GM23338 (cell line): ENCODE measurements around the gene MCM7. TPM values are rescaled to one million over a fixed set of nuclear protein-coding genes. Genes with fewer than 3 reads are reported as not detected.

Source experiments
- ATAC-seq: fragments of 200-7000 bp; cut with Tn5 transposase; 3 replicates; pipeline ENCODE4 v1.9.1; 2020
- DNase-seq: peaks from one replicate; pipeline ENCODE4 v3.0.0-alpha.2; 2015; ENCODE audit warnings: low spot score
- H2AFZ ChIP-seq: fragments of 200-600 bp; sonication (generic); 2 replicates; pipeline ENCODE4 v1.8.0; 2016; ENCODE audit warnings: antibody characterized with exemption, mild to moderate bottlenecking, moderate library complexity
- H3F3A ChIP-seq: fragments of 200-600 bp; sonication (generic); replicated peaks from 2 replicates; pipeline ENCODE4 v1.8.0; 2017; ENCODE audit warnings: antibody characterized with exemption, mixed run types, low read depth
- H3K27ac ChIP-seq: fragments of 200-600 bp; sonication (generic); 2 replicates; pipeline ENCODE4 v1.6.1; 2016; ENCODE audit warnings: low read depth
- H3K27me3 ChIP-seq: fragments of 200-600 bp; sonication (generic); 2 replicates; pipeline ENCODE4 v1.8.0; 2016; ENCODE audit warnings: mild to moderate bottlenecking, mixed run types, moderate library complexity; ENCODE audit not compliant: insufficient read depth
- H3K36me3 ChIP-seq: fragments of 200-600 bp; sonication (generic); 2 replicates; pipeline ENCODE4 v1.8.0; 2016; ENCODE audit warnings: mild to moderate bottlenecking; ENCODE audit not compliant: insufficient read depth
- H3K4me1 ChIP-seq: fragments of 200-600 bp; sonication (generic); 2 replicates; pipeline ENCODE4 v1.8.0; 2016; ENCODE audit warnings: mild to moderate bottlenecking, moderate library complexity; ENCODE audit not compliant: insufficient read depth
- H3K4me2 ChIP-seq: fragments of 200-600 bp; sonication (generic); 2 replicates; pipeline ENCODE4 v1.7.1; 2017; ENCODE audit warnings: mixed run types
- H3K4me3 ChIP-seq: fragments of 200-600 bp; sonication (generic); 2 replicates; pipeline ENCODE4 v1.6.1; 2016; ENCODE audit warnings: mixed run types
- H3K79me2 ChIP-seq: fragments of 200-600 bp; sonication (generic); replicated peaks from 2 replicates; pipeline ENCODE4 v1.8.0; 2017; ENCODE audit warnings: mild to moderate bottlenecking; ENCODE audit not compliant: insufficient read depth
- H3K9me2 ChIP-seq: fragments of 200-600 bp; sonication (generic); 2 replicates; pipeline ENCODE4 v1.8.0; 2017; ENCODE audit not compliant: insufficient read depth
- H4K20me1 ChIP-seq: fragments of 200-600 bp; sonication (generic); replicated peaks from 2 replicates; pipeline ENCODE4 v1.8.0; 2017; ENCODE audit warnings: mild to moderate bottlenecking; ENCODE audit not compliant: insufficient read depth
- H3K27ac Mint-ChIP-seq: 2 replicates; pipeline ENCODE4 v1.8.0; 2020; ENCODE audit warnings: inconsistent platforms, mild to moderate bottlenecking, moderate library complexity, mixed read lengths
- H3K27me3 Mint-ChIP-seq: 3 replicates; pipeline ENCODE4 v1.8.0; 2022; ENCODE audit warnings: low read depth, mild to moderate bottlenecking, moderate library complexity, mixed read lengths, inconsistent platforms; ENCODE audit not compliant: insufficient read depth, poor library complexity
- H3K36me3 Mint-ChIP-seq: 3 replicates; pipeline ENCODE4 v1.8.0; 2021; ENCODE audit warnings: low read depth, mild to moderate bottlenecking, inconsistent platforms, moderate library complexity, mixed read lengths
- H3K4me1 Mint-ChIP-seq: 3 replicates; pipeline ENCODE4 v1.8.0; 2020; ENCODE audit warnings: mild to moderate bottlenecking, inconsistent platforms, mixed read lengths
- H3K4me3 Mint-ChIP-seq: 3 replicates; pipeline ENCODE4 v1.8.0; 2021; ENCODE audit warnings: moderate library complexity, mild to moderate bottlenecking, inconsistent platforms, mixed read lengths
- H3K9me3 Mint-ChIP-seq: 3 replicates; pipeline ENCODE4 v1.8.0; 2020; ENCODE audit warnings: moderate library complexity, mild to moderate bottlenecking, inconsistent platforms, mixed read lengths
- CREB1 ChIP-seq: fragments of 250-450 bp; sonication (Bioruptor Pico); IDR thresholded peaks from 2 replicates; pipeline ENCODE4 v1.5.0; 2020; ENCODE audit warnings: low read depth, mild to moderate bottlenecking, moderate library complexity
- EZH2 ChIP-seq: fragments of 200-600 bp; sonication (generic); IDR thresholded peaks from one replicate; pipeline ENCODE4 v1.8.0; 2017; ENCODE audit warnings: antibody characterized with exemption, mild to moderate bottlenecking, low read depth; ENCODE audit not compliant: unreplicated experiment
- JUNB ChIP-seq: IDR thresholded peaks from one replicate; pipeline ENCODE4 v1.6.1; 2016; ENCODE audit warnings: antibody characterized with exemption; ENCODE audit not compliant: unreplicated experiment
- STAT1 ChIP-seq: IDR thresholded peaks from one replicate; pipeline ENCODE4 v1.6.1; 2016; ENCODE audit warnings: antibody characterized with exemption; ENCODE audit not compliant: unreplicated experiment
- ZNF114 ChIP-seq: fragments of 250-450 bp; sonication (Bioruptor Pico); IDR thresholded peaks from 2 replicates; pipeline ENCODE4 v1.5.0; 2020; ENCODE audit warnings: mild to moderate bottlenecking, moderate library complexity
- ZNF331 ChIP-seq: fragments of 250-450 bp; sonication (Bioruptor Pico); IDR thresholded peaks from 2 replicates; pipeline ENCODE4 v1.5.0; 2020; ENCODE audit warnings: low read depth, mild to moderate bottlenecking, moderate library complexity
- polyA plus RNA-seq: library from polyadenylated mRNA; unstranded; fragments of >200 nt; fragmentation: Nextera tagmentation; extraction: Ambion mirVana; gene quantifications from 2 replicates; pipeline ENCODE4 v1.2.1, GENCODE V29; 2016
- total RNA-seq: library from RNA; depleted of rRNA; stranded (reverse); fragments of >200 nt; shearing (Covaris generic); gene quantifications from 2 replicates; pipeline ENCODE4 v1.2.3, GENCODE V29; 2014
- TF ChIP-seq, protein P1 (sequence below): IDR thresholded peaks from 2 replicates; pipeline ENCODE4 v1.6.1; 2016; ENCODE audit warnings: antibody characterized with exemption
- TF ChIP-seq, protein P2 (sequence below): IDR thresholded peaks from one replicate; pipeline ENCODE4 v1.6.1; 2018; ENCODE audit warnings: antibody characterized with exemption; ENCODE audit not compliant: unreplicated experiment
- TF ChIP-seq, protein P3 (sequence below): fragments of 250-450 bp; sonication (Bioruptor Pico); IDR thresholded peaks from 2 replicates; pipeline ENCODE4 v1.5.0; 2020; ENCODE audit warnings: mild to moderate bottlenecking, moderate library complexity

The MCM7 gene
- total and polyA plus RNA-seq, 2 experiments from 2014 or later, result 140 to 285 TPM

DNA sequence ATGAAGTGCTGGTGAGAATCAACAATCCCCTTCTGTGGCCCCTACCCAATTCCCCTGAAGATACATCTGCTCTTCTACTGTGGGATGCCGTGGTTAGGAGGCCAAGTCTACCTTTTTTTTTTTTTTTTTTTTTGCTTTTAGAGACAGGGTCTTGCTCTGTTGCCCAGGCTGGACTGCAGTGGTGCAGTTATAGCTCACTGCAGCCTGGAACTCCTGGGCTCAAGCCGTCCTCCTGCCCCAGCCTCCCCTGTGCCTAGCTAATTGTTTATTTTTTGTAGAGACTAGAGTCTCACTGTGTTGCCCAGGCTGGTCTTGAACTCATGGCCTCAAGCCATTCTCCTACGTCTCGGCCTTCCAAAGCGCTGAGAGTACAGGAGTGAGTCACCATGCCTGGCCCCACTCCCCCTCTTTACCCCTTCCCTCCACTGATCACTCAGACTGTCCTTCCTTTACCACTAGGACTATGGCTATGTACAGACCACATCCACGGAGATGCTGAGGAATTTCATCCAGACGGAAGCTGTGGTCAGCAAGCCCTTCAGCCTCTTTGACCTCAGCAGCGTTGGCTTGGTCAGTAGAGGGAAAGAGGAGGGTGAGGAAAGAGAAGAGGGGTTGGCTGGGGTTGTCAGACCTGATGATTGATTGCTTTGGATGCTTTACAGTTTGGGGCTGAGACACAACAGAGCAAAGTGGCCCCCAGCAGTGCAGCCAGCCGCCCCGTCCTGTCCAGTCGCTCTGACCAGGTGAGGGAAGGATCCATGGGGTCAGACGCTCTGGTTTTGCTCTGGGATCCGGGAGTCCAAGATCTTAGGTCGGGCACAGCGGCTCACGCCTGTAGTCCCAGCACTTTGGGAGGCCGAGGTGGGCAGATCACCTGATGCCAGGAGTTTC is 2.0 kb upstream of the MCM7 start:
- Histone ChIP-seq H3K4me2 (no peak overlapping the region), H3K4me3 (peak overlapping the region; percentile 100; the same call in 1 of the 2 replicates), H3K9me2 (no peaks in the 10 kb centered on the region), H3K4me1 (peaks cover 13% of the 10 kb centered on the region), H3K79me2 (peaks cover 37% of the 10 kb centered on the region), H2AFZ (no peak overlapping the region), H3F3A (peaks cover 28% of the 10 kb centered on the region), H4K20me1 (peaks cover 16% of the 10 kb centered on the region), H3K27me3 (no peaks in the 10 kb centered on the region), H3K27ac (no peak overlapping the region), H3K36me3 (peaks cover 23% of the 10 kb centered on the region)
- TF ChIP-seq STAT1 (no peak), JUNB (no peak), EZH2 (no peak), CREB1 (CRISPR knock-in tag) (no peak), ZNF114 (CRISPR knock-in tag) (no peak)
- TF ChIP-seq, protein P1, sequence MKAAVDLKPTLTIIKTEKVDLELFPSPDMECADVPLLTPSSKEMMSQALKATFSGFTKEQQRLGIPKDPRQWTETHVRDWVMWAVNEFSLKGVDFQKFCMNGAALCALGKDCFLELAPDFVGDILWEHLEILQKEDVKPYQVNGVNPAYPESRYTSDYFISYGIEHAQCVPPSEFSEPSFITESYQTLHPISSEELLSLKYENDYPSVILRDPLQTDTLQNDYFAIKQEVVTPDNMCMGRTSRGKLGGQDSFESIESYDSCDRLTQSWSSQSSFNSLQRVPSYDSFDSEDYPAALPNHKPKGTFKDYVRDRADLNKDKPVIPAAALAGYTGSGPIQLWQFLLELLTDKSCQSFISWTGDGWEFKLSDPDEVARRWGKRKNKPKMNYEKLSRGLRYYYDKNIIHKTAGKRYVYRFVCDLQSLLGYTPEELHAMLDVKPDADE, result no peak
- TF ChIP-seq, protein P2, sequence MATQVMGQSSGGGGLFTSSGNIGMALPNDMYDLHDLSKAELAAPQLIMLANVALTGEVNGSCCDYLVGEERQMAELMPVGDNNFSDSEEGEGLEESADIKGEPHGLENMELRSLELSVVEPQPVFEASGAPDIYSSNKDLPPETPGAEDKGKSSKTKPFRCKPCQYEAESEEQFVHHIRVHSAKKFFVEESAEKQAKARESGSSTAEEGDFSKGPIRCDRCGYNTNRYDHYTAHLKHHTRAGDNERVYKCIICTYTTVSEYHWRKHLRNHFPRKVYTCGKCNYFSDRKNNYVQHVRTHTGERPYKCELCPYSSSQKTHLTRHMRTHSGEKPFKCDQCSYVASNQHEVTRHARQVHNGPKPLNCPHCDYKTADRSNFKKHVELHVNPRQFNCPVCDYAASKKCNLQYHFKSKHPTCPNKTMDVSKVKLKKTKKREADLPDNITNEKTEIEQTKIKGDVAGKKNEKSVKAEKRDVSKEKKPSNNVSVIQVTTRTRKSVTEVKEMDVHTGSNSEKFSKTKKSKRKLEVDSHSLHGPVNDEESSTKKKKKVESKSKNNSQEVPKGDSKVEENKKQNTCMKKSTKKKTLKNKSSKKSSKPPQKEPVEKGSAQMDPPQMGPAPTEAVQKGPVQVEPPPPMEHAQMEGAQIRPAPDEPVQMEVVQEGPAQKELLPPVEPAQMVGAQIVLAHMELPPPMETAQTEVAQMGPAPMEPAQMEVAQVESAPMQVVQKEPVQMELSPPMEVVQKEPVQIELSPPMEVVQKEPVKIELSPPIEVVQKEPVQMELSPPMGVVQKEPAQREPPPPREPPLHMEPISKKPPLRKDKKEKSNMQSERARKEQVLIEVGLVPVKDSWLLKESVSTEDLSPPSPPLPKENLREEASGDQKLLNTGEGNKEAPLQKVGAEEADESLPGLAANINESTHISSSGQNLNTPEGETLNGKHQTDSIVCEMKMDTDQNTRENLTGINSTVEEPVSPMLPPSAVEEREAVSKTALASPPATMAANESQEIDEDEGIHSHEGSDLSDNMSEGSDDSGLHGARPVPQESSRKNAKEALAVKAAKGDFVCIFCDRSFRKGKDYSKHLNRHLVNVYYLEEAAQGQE, result no peak
- Mint-ChIP-seq H3K4me1 (peaks cover 27% of the 10 kb centered on the region), H3K36me3 (peaks cover 72% of the 10 kb centered on the region), H3K4me3 (peak overlapping the region; percentile 95), H3K9me3 (no peaks in the 10 kb centered on the region), H3K27ac (peak overlapping the region; percentile 99; the same call in 1 of the 2 replicates), H3K27me3 (peaks cover 58% of the 10 kb centered on the region)
- ATAC-seq (no peak), DNase-seq (no peak)

DNA sequence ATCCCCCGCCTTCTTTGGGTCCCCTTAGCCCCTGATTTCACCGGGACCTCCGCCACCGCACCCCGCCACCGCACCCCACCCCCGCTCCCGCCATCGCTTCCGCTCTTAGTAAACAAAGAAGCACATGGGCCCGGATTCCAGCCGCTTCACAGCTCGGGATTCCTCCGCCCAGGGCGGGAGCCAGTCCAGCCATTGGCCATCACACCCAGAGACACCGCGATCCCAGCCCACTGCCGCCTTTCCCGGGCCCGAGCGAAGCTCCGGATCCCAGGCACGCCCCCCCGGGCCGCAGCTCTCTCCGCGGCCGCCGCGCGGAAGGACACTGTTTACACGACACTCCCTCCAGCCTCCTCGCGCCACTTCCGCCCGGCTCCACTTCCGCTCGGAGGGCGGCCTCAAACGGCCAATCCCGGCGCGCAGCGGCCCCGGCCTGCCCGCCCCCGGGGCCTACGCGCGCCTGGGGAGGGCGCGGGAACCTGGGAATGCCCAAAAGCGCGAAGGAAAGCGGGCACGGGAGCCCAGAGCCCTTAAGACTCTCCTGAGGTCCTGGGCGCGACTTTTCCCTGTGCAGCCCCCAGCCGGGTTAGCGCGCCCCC is 679 bp downstream of the MCM7 start:
- Histone ChIP-seq H2AFZ (no peak overlapping the region), H3K79me2 (peaks cover 60% of the 10 kb centered on the region), H3K4me2 (peak overlapping the region; percentile 100), H3K9me2 (no peaks in the 10 kb centered on the region), H4K20me1 (peaks cover 41% of the 10 kb centered on the region), H3K27ac (peak overlapping the region; percentile 100), H3K4me3 (peak overlapping the region; percentile 100), H3K36me3 (peaks cover 46% of the 10 kb centered on the region), H3K27me3 (no peaks in the 10 kb centered on the region), H3F3A (peaks cover 54% of the 10 kb centered on the region), H3K4me1 (peaks cover 13% of the 10 kb centered on the region)
- peaks cover 41% of the 10 kb centered on the region for H3K4me1 Mint-ChIP-seq
- peak; percentile 74 for ATAC-seq
- H3K27ac Mint-ChIP-seq, result peak overlapping the region; percentile 99
- peaks cover 5% of the 10 kb centered on the region; the same call in 2 of the 3 replicates for H3K9me3 Mint-ChIP-seq
- H3K36me3 Mint-ChIP-seq, result peaks cover 78% of the 10 kb centered on the region
- H3K27me3 Mint-ChIP-seq, result peaks cover 53% of the 10 kb centered on the region
- peak; percentile 96 for DNase-seq
- peak overlapping the region; percentile 95 for H3K4me3 Mint-ChIP-seq
- TF ChIP-seq, protein P3, sequence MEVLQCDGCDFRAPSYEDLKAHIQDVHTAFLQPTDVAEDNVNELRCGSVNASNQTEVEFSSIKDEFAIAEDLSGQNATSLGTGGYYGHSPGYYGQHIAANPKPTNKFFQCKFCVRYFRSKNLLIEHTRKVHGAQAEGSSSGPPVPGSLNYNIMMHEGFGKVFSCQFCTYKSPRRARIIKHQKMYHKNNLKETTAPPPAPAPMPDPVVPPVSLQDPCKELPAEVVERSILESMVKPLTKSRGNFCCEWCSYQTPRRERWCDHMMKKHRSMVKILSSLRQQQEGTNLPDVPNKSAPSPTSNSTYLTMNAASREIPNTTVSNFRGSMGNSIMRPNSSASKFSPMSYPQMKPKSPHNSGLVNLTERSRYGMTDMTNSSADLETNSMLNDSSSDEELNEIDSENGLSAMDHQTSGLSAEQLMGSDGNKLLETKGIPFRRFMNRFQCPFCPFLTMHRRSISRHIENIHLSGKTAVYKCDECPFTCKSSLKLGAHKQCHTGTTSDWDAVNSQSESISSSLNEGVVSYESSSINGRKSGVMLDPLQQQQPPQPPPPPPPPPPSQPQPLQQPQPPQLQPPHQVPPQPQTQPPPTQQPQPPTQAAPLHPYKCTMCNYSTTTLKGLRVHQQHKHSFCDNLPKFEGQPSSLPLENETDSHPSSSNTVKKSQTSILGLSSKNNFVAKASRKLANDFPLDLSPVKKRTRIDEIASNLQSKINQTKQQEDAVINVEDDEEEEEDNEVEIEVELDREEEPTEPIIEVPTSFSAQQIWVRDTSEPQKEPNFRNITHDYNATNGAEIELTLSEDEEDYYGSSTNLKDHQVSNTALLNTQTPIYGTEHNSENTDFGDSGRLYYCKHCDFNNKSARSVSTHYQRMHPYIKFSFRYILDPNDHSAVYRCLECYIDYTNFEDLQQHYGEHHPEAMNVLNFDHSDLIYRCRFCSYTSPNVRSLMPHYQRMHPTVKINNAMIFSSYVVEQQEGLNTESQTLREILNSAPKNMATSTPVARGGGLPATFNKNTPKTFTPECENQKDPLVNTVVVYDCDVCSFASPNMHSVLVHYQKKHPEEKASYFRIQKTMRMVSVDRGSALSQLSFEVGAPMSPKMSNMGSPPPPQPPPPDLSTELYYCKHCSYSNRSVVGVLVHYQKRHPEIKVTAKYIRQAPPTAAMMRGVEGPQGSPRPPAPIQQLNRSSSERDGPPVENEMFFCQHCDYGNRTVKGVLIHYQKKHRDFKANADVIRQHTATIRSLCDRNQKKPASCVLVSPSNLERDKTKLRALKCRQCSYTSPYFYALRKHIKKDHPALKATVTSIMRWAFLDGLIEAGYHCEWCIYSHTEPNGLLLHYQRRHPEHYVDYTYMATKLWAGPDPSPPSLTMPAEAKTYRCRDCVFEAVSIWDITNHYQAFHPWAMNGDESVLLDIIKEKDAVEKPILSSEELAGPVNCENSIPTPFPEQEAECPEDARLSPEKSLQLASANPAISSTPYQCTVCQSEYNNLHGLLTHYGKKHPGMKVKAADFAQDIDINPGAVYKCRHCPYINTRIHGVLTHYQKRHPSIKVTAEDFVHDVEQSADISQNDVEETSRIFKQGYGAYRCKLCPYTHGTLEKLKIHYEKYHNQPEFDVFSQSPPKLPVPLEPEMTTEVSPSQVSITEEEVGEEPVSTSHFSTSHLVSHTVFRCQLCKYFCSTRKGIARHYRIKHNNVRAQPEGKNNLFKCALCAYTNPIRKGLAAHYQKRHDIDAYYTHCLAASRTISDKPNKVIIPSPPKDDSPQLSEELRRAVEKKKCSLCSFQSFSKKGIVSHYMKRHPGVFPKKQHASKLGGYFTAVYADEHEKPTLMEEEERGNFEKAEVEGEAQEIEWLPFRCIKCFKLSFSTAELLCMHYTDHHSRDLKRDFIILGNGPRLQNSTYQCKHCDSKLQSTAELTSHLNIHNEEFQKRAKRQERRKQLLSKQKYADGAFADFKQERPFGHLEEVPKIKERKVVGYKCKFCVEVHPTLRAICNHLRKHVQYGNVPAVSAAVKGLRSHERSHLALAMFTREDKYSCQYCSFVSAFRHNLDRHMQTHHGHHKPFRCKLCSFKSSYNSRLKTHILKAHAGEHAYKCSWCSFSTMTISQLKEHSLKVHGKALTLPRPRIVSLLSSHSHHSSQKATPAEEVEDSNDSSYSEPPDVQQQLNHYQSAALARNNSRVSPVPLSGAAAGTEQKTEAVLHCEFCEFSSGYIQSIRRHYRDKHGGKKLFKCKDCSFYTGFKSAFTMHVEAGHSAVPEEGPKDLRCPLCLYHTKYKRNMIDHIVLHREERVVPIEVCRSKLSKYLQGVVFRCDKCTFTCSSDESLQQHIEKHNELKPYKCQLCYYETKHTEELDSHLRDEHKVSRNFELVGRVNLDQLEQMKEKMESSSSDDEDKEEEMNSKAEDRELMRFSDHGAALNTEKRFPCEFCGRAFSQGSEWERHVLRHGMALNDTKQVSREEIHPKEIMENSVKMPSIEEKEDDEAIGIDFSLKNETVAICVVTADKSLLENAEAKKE (CRISPR knock-in tag), result no peak
- TF ChIP-seq CREB1 (CRISPR knock-in tag), result peak; percentile 82
- no peak for TF ChIP-seq ZNF331 (CRISPR knock-in tag)
